ENCODE measurements around the gene NOL7. TPM values are rescaled to one million over a fixed set of nuclear protein-coding genes. Genes with fewer than 3 reads are reported as not detected.

Gene NOL7
- total and polyA plus RNA-seq, 9 of the 15 experiments (the other 6 are each of a cell fraction or from before 2014, with no cell fraction given) = 19.4 to 235 (median 157) TPM

GRCh38 chr6:13614926-13615791 lies at the start of gene NOL7 (continued):
- TF ChIP-seq ZNF318 (IDR thresholded peaks at IDR 0.05; ENCODE audit: borderline replicate concordance in 1 of 2, low read depth in 1 of 2) = no peak
- TF ChIP-seq HES1 (IDR thresholded peaks at IDR 0.05; ENCODE audit: low read depth) = no peak
- no peak for TF ChIP-seq LARP7 (IDR thresholded peaks at IDR 0.05)
- peak; percentile 95 to 97 for TF ChIP-seq FOXK2 (conservative IDR thresholded peaks at IDR 0.05 in 1 of 2, IDR thresholded peaks at IDR 0.05 in 1 of 2; ENCODE audit: low read depth in 2 of 2)
- no peak for TF ChIP-seq HDAC6 (IDR thresholded peaks at IDR 0.05; ENCODE audit: low read depth, low read length)
- TF ChIP-seq ZNF146 (CRISPR knock-in tag; IDR thresholded peaks at IDR 0.05; ENCODE audit: unreplicated experiment) = peak; percentile 24
- TF ChIP-seq KDM5B (IDR thresholded peaks at IDR 0.05; ENCODE audit: insufficient replicate concordance, low read depth, low read length) = peak; percentile 93
